ENCODE data around the gene TDRD15. TPM values are rescaled to one million over a fixed set of nuclear protein-coding genes. Genes with fewer than 3 reads are reported as not detected.

The TDRD15 gene
- total RNA-seq, 6 donors from 2014 or later = 0.07 to 0.11 TPM; not detected in 4

DNA sequence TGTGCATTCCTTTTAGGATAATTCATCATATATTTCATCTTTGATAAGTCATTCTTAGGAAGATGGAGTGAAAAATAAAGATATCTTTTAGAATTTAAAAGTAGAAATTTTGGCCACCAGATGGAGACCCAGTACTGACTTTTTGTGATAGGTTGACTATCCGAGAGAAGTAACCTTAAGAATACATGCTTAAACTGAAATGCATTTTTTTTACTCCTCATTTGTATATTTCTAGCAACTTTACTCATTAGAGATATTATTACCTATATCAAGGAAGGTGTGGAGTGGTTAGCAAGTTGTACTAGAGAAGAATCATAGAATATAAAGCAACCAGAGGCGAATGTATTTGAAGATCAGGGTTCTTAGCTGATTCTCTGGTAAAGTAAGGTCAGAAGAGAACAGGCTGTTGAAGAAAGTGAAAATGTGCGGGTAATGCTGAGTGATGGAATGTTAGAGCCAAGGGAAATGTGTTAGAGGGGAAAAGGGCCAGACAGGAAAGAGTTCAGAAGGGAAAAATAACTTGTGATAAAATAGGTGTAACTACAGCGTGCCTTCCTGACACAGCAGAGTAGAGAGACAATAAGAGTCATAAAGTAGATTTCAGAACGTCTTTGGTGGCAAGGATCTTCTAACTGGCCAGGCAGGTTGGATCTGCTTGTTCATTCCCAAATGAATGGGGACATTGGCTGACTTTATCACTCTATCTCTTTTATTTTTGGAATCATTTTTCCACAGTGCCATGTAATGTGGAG, 52.3 kb downstream of the TDRD15 start:
- Histone ChIP-seq H3K27ac (no peak overlapping the region), H3K4me3 (no peak overlapping the region), H3K27me3 (no peaks in the 10 kb centered on the region), H3K9me3 (no peaks in the 10 kb centered on the region), H3K4me1 (no peaks in the 10 kb centered on the region), H3K36me3 (no peaks in the 10 kb centered on the region)
- 34 to 39% methylated on average over 5 of the region's 5 CpGs for WGBS, 2 donors
- no peak for TF ChIP-seq POLR2A (IDR thresholded peaks at IDR 0.05)
- TF ChIP-seq, protein P1, sequence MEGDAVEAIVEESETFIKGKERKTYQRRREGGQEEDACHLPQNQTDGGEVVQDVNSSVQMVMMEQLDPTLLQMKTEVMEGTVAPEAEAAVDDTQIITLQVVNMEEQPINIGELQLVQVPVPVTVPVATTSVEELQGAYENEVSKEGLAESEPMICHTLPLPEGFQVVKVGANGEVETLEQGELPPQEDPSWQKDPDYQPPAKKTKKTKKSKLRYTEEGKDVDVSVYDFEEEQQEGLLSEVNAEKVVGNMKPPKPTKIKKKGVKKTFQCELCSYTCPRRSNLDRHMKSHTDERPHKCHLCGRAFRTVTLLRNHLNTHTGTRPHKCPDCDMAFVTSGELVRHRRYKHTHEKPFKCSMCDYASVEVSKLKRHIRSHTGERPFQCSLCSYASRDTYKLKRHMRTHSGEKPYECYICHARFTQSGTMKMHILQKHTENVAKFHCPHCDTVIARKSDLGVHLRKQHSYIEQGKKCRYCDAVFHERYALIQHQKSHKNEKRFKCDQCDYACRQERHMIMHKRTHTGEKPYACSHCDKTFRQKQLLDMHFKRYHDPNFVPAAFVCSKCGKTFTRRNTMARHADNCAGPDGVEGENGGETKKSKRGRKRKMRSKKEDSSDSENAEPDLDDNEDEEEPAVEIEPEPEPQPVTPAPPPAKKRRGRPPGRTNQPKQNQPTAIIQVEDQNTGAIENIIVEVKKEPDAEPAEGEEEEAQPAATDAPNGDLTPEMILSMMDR (IDR thresholded peaks at IDR 0.05) = peak in 2 of 6 experiments; percentile 15 to 22
- ATAC-seq (ENCODE audit: low FRiP score in 2 of 2) (peak in 1 of 2 donors; percentile 48), DNase-seq (no peak)

GRCh38 chr2:21181957-21182356, 58.2 kb downstream of the TDRD15 start:
- Histone ChIP-seq H3K27me3 (no peaks in the 10 kb centered on the region), H3K27ac (no peak overlapping the region), H3K4me3 (no peak overlapping the region), H3K4me1 (no peaks in the 10 kb centered on the region), H3K36me3 (no peaks in the 10 kb centered on the region), H3K9me3 (no peaks in the 10 kb centered on the region)
- DNase-seq (no peak), ATAC-seq (ENCODE audit: low FRiP score in 2 of 2) (no peak)
- 72 to 83% methylated on average over 5 of the region's 5 CpGs for WGBS, 2 donors
- TF ChIP-seq POLR2AphosphoS5 (IDR thresholded peaks at IDR 0.05) (no peak), EP300 (IDR thresholded peaks at IDR 0.05) (no peak), POLR2A (IDR thresholded peaks at IDR 0.05) (no peak)
- TF ChIP-seq, protein P1 (IDR thresholded peaks at IDR 0.05) = no peak

GRCh38 chr2:21183306-21183705, 59.5 kb downstream of the TDRD15 start:
- Histone ChIP-seq H3K36me3 (no peaks in the 10 kb centered on the region), H3K4me3 (no peak overlapping the region), H3K27me3 (no peaks in the 10 kb centered on the region), H3K9me3 (no peaks in the 10 kb centered on the region), H3K4me1 (no peaks in the 10 kb centered on the region), H3K27ac (no peak overlapping the region)
- TF ChIP-seq EP300 (IDR thresholded peaks at IDR 0.05) (no peak), POLR2AphosphoS5 (IDR thresholded peaks at IDR 0.05) (no peak), POLR2A (IDR thresholded peaks at IDR 0.05) (no peak)
- TF ChIP-seq, protein P1 (IDR thresholded peaks at IDR 0.05) = no peak
- DNase-seq (no peak), ATAC-seq (ENCODE audit: low FRiP score in 2 of 2) (no peak)
- 63 to 77% methylated on average over 4 of the region's 4 CpGs for WGBS, 2 donors

DNA sequence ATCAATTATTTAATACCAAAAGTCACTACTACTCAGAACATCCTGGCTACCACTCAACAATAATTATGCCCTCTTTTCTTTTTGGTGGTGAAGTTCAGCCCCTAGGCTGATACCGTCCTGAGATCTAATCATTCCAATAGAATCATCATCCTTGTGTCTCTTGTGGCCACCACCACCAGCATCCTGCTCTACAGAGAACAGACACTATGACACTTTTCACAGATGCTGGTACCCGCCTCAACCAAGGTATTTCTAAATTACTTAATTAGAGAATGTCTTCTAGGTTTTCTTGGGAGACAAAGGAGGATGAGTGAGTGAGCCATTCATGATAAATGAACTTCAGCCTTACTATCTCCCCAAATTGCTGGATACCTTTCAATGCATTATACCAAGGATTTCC, 60.0 kb downstream of the TDRD15 start:
- Histone ChIP-seq H3K9me3 (no peaks in the 10 kb centered on the region), H3K27me3 (no peaks in the 10 kb centered on the region), H3K4me3 (no peak overlapping the region), H3K4me1 (no peaks in the 10 kb centered on the region), H3K27ac (no peak overlapping the region), H3K36me3 (no peaks in the 10 kb centered on the region)
- ATAC-seq (ENCODE audit: low FRiP score in 2 of 2) (no peak), DNase-seq (no peak)
- WGBS, 2 donors = 83 to 88% methylated on average over 2 of the region's 2 CpGs
- TF ChIP-seq, protein P1 (IDR thresholded peaks at IDR 0.05) = no peak
- no peak for TF ChIP-seq EP300 (IDR thresholded peaks at IDR 0.05)
- TF ChIP-seq POLR2A (IDR thresholded peaks at IDR 0.05) = no peak
- TF ChIP-seq POLR2AphosphoS5 (IDR thresholded peaks at IDR 0.05) = no peak

DNA sequence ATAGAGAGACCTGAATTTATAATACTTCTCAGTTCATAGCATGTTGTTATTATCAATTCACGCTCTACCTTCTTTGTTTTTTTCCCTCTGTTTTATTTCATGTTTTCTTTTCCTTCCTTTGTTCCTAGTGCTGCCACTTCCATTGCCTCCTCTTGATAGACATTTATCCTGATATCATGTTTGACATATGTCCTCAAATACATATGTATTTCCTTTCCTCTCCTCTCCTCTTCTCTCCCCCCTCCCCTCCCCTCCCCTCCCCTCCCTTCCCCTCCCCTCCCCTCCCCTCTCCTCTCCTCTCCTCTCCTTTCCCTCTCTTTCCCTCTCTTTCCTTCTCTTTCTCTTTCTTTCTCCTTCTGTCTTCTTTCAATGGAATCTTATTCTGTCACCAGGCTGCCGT, 67.8 kb downstream of the TDRD15 start:
- Histone ChIP-seq H3K27me3 (no peaks in the 10 kb centered on the region), H3K4me3 (no peak overlapping the region), H3K27ac (no peak overlapping the region), H3K4me1 (no peaks in the 10 kb centered on the region), H3K36me3 (no peaks in the 10 kb centered on the region), H3K9me3 (no peaks in the 10 kb centered on the region)
- TF ChIP-seq POLR2AphosphoS5 (IDR thresholded peaks at IDR 0.05) (no peak), EP300 (IDR thresholded peaks at IDR 0.05) (no peak), POLR2A (IDR thresholded peaks at IDR 0.05) (no peak)
- TF ChIP-seq, protein P1 (IDR thresholded peaks at IDR 0.05) = no peak
- WGBS, 2 donors = 85 to 89% methylated on average over 2 of the region's 2 CpGs
- DNase-seq = no peak
- no peak for ATAC-seq (ENCODE audit: low FRiP score in 2 of 2)

All from upper lobe of left lung (tissue), 6 donors.